Measurements from ENCODE around the gene FRMD5.

FRMD5 gene

GRCh38 chr15:43974852-43975251, 220.2 kb downstream of the FRMD5 start:
- peak; percentile 58 for DNase-seq (ENCODE audit: low spot score)

GRCh38 chr15:43969802-43970375, 225.2 kb downstream of the FRMD5 start:
- no peak for DNase-seq (ENCODE audit: low spot score)

DNA sequence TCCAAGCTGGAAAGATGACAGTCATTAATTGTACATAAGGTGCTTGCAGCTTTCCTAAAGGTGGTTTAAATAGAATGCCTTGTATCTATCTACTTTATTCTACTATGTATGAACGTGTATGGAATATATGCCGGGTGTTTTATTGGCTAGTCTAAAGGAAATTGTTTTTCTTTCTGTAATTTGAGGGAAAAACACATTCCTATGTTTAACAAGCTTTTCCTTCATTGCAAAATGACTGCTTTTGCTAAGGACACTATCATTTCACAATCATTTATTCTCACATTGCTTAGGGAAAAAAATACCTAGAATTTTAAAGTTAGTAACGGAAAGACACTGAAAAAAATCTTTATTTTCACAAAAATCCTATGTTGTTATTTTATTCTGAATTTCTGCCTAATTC, 226.5 kb downstream of the FRMD5 start:
- DNase-seq (ENCODE audit: low spot score), result no peak

DNA sequence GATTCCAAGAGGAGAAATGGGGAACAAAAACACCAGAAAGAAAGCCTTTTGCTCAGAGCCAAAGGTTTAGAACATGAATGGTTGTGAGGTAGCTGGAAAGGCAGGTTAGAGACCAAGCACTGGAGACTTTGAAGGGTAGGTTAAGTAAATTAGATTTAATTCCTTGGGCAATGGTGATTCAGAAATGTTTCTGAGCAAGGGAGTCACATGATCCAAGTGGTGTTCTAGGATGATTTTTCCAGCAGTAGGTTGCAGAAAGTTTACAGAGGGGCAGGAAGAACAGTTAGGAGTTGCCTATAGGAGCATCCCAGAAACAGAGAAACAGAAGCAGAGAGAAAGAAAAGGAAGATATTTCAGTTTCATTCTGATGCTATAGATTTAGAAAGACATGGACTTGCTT, 228.4 kb downstream of the FRMD5 start:
- DNase-seq (ENCODE audit: low spot score), result no peak

DNA sequence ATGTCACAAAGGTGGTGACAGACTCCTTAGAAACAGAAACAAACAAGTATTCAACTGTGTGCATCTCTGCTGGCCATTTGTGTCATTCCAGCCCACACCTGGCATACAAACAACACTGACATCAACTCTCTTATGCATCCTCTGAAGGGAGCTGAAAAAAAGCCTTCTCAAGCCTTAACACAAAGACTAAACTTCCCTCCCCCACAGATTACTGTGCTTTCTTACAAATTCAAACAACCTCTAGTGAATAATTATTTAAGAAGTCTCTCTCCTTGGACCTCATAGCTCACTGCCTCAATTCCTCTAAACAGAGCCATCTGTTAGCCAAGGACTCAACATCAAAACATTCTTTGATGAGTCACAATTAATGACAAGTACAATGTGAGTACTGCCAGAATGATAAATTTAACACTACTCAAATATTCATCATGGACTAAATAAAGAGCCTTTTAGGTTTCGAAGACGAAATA, 236.2 kb downstream of the FRMD5 start:
- DNase-seq (ENCODE audit: low spot score), result no peak

- DNase-seq (ENCODE audit: low spot score), result no peak
Observed at GRCh38 chr15:43957724-43958123, 237.3 kb downstream of the FRMD5 start.

- DNase-seq (ENCODE audit: low spot score), result no peak
Observed at GRCh38 chr15:43955140-43955539, 239.9 kb downstream of the FRMD5 start.

GRCh38 chr15:43954181-43954621, 240.9 kb downstream of the FRMD5 start:
- DNase-seq (ENCODE audit: low spot score), result no peak

- DNase-seq (ENCODE audit: low spot score), result no peak
Observed at GRCh38 chr15:43953402-43953801, 241.7 kb downstream of the FRMD5 start.

GRCh38 chr15:43950531-43950930, 244.5 kb downstream of the FRMD5 start:
- no peak for DNase-seq (ENCODE audit: low spot score)

DNA sequence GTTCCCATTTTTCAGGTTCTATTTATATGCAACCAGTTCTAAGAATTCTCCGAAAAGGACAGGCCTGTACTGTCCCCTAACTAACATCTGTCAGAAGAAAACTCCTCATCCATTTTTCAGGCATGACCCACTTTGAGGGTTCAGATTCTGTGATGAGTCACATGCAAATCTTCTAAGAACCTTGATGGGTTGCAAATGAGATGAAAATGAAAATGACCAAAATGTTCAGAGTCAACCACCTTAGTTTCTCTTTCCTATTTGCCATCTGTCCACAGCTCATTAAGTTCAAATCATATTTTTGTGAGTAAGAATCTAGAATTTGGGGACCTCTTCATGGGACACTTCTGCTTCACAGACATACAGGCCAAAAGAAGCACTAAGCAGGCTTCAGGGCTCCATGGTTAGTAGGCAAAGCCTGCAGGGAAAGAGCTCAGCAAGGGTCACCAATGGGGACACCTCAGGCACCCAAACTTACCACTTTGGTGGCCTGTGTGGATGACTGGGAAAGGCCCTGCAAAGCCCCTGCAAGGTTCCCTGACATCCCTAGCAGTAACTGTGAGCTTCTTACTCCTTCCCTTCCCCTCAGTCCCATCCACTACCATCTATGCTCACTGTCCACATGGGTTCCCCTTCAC, 246.3 kb downstream of the FRMD5 start:
- no peak for DNase-seq (ENCODE audit: low spot score)

GRCh38 chr15:43943511-43943910, 251.6 kb downstream of the FRMD5 start:
- DNase-seq (ENCODE audit: low spot score), result no peak

GRCh38 chr15:43942194-43942593, 252.9 kb downstream of the FRMD5 start:
- DNase-seq (ENCODE audit: low spot score), result no peak

DNA sequence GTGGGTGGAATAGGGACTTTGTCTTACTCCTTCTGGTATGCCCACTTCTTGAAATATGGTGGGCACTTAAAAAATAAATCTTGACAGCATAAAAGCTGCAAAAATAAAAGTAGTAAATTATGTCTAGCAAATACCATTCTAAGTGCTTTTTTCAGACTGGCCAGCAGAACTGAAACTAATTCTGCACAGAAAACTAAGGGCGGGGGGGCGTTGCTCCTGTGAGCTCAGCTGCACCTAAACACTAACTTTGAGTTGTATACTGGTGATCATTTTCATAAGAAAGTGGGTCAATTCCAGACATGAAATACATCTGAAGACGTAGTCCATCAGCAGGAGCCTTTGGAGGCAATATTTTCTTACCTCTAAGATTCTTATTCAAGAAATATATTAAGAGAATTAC, 253.5 kb downstream of the FRMD5 start:
- peak; percentile 46 for DNase-seq (ENCODE audit: low spot score)

- DNase-seq (ENCODE audit: low spot score), result no peak
Observed at GRCh38 chr15:43941071-43941470, 254.0 kb downstream of the FRMD5 start.

- no peak for DNase-seq (ENCODE audit: low spot score)
Observed at GRCh38 chr15:43939070-43939469, 256.0 kb downstream of the FRMD5 start.

GRCh38 chr15:43934480-43934879, 260.6 kb downstream of the FRMD5 start:
- DNase-seq (ENCODE audit: low spot score), result no peak

- no peak for DNase-seq (ENCODE audit: low spot score)
Observed at GRCh38 chr15:43932907-43933306, 262.2 kb downstream of the FRMD5 start.

- no peak for DNase-seq (ENCODE audit: low spot score)
Observed at GRCh38 chr15:43931790-43932435, 263.2 kb downstream of the FRMD5 start.

DNA sequence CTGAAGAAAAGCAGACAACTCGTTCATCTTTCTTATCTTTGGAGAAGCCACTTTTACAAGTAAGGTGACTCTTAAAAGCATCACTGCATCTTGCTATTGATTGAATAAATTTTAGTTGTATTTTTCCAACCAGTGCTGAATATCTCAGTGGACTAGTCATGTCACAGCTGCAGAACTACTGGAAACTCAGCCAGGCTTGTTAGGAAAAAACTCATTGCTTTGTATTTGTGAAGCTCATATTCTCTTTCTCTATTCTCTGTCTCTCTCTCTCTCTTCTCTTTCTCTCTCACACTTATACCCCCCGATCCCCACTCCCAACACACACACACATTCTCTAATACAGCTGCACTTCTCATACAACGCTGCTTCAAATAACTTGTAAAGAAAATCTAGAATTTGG, 264.0 kb downstream of the FRMD5 start:
- no peak for DNase-seq (ENCODE audit: low spot score)

DNA sequence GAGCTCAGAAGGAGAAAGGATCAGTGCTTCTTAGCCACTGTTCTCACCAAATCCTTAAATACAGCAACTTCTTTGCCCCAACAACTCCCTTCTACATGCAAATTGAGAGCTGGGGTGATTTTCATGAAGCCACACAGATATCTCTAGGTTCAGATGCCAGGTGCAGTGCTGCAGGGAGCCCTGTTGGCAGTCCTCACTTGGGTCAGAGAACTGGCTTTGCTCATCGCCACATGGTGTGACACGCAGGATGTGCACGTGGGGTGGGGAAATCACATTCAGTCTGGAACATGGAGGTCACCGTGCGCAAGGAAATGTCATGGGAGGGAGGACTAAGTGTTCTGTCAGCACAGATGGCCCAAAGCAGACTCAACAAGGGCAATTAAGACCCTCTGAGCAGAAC, 264.5 kb downstream of the FRMD5 start:
- DNase-seq (ENCODE audit: low spot score), result peak; percentile 74

GRCh38 chr15:43930079-43930478, 265.0 kb downstream of the FRMD5 start:
- DNase-seq (ENCODE audit: low spot score), result peak; percentile 21

DNA sequence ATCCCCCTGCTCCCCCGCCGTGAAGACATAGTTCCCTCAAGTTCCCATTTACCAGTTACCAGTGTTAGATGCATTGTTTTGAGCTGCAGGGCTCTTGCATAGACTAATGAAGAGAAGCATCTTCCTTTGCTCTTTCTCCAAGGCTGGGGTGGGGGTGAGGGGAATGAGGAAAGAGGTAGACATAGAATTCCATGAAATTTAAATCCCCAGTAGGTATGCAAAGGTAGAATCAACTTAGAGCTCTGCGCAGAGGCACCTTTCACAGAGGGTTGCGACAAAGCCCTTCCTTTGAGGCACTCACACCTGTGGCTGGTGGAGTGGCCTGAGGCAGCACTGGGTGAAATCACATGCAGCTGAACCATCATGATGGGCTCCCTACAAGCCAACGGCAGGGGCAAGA, 266.9 kb downstream of the FRMD5 start:
- DNase-seq (ENCODE audit: low spot score), result no peak

DNA sequence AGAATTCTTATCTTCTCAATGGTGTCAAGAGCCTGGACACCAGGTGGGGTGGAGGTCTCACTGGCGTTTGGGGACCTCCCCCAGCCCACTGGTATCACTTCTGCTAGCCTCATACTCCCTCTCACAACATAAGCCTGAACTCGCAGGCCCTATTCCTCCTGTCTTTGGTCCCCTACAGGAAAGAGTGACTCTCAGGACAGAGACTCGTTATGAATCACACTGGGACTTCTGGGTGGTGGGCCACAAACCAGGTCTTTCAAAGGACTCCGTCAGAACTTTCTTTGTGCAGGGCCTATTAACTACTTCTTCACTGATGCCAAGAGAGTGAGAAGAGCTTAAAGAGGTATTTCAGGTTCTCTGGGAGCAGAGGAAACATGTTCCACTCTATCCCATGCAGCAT, 267.9 kb downstream of the FRMD5 start:
- no peak for DNase-seq (ENCODE audit: low spot score)

Measured in germinal center (tissue), 1 donor.